ENCODE results near the gene DDX54.

The DDX54 gene

GRCh38 chr12:113185180-113186032, at the start of gene DDX54, which contains the start of gene RITA1:
TSS of gene DDX54 (minus strand) at chr12:113185478. CDS start at chr12:113185451, 27 bp downstream.
TSS of gene RITA1 (plus strand) at chr12:113185721. CDS start at chr12:113186747, 1,026 bp downstream.
- DNase-seq: peak; percentile 82

- DNase-seq: no peak
Observed at GRCh38 chr12:113234483-113234882, 49.2 kb upstream of the DDX54 start.

GRCh38 chr12:113233967-113234366, 48.7 kb upstream of the DDX54 start:
- DNase-seq: no peak

GRCh38 chr12:113232840-113233585, 47.7 kb upstream of the DDX54 start:
- DNase-seq: peak; percentile 93

GRCh38 chr12:113232089-113232839, 47.0 kb upstream of the DDX54 start:
- peak; percentile 52 for DNase-seq

- DNase-seq: no peak
Observed at GRCh38 chr12:113231235-113232088, 46.2 kb upstream of the DDX54 start.

GRCh38 chr12:113230315-113231234, 45.3 kb upstream of the DDX54 start:
- DNase-seq: no peak

GRCh38 chr12:113228394-113229028, 43.2 kb upstream of the DDX54 start:
- no peak for DNase-seq

- no peak for DNase-seq
Observed at GRCh38 chr12:113227686-113228391, 42.6 kb upstream of the DDX54 start.

GRCh38 chr12:113226696-113227568, 41.7 kb upstream of the DDX54 start:
- DNase-seq: no peak

GRCh38 chr12:113224955-113225354, 39.7 kb upstream of the DDX54 start:
- DNase-seq: no peak

- peak; percentile 65 for DNase-seq
Observed at GRCh38 chr12:113222730-113223531, 37.7 kb upstream of the DDX54 start.

- DNase-seq: no peak
Observed at GRCh38 chr12:113221997-113222729, 36.9 kb upstream of the DDX54 start.

- peak; percentile 100 for DNase-seq
Observed at GRCh38 chr12:113221181-113221996, 36.1 kb upstream of the DDX54 start, which contains the start of gene TPCN1. TSS of gene TPCN1 (plus strand) at chr12:113221464. CDS start at chr12:113226853, 5,389 bp downstream.

GRCh38 chr12:113220593-113221180, 35.4 kb upstream of the DDX54 start:
- DNase-seq: no peak

- no peak for DNase-seq
Observed at GRCh38 chr12:113216027-113216426, 30.7 kb upstream of the DDX54 start.
